GM23338 (cell line): ENCODE measurements around the gene CCL18.
"Not testable (repeated sequence)": the region's sequence is repeated elsewhere in the genome, so short reads cannot be mapped to it uniquely, and the experiment has no call there.

ENCODE experiments used
- CTCF ChIP-seq, 2 experiments: fragments of 200-600 bp in 1 of 2; sonication (generic) in 1 of 2; conservative IDR thresholded peaks; 2 replicates each; pipeline versions ENCODE4 v1.5.1 to v1.6.1; 2016 to 2017; ENCODE audit warnings: antibody characterized with exemption in 2 of 2, low read depth in 2 of 2, mild to moderate bottlenecking in 2 of 2, moderate library complexity in 1 of 2
- EZH2 ChIP-seq: fragments of 200-600 bp; sonication (generic); IDR thresholded peaks from one replicate; pipeline ENCODE4 v1.8.0; 2017; ENCODE audit warnings: antibody characterized with exemption, mild to moderate bottlenecking, low read depth; ENCODE audit not compliant: unreplicated experiment
- ZNF114 ChIP-seq: fragments of 250-450 bp; sonication (Bioruptor Pico); IDR thresholded peaks from 2 replicates; pipeline ENCODE4 v1.5.0; 2020; ENCODE audit warnings: mild to moderate bottlenecking, moderate library complexity

- not testable (repeated sequence) for TF ChIP-seq CTCF (conservative IDR thresholded peaks at IDR 0.05; ENCODE audit: low read depth in 2 of 2); EZH2; ZNF114 (CRISPR knock-in tag)
Measured at GRCh38 chr17:36082482-36083120, 18.5 kb downstream of the CCL18 start.
